Measurements from ENCODE around the gene IRGQ. TPM values are rescaled to one million over a fixed set of nuclear protein-coding genes. Genes with fewer than 3 reads are reported as not detected.
"Not testable (repeated sequence)": the region's sequence is repeated elsewhere in the genome, so short reads cannot be mapped to it uniquely, and the experiment has no call there.

The IRGQ gene
- total RNA-seq, 1 experiment from 2014 or later: 26.6 TPM

DNA sequence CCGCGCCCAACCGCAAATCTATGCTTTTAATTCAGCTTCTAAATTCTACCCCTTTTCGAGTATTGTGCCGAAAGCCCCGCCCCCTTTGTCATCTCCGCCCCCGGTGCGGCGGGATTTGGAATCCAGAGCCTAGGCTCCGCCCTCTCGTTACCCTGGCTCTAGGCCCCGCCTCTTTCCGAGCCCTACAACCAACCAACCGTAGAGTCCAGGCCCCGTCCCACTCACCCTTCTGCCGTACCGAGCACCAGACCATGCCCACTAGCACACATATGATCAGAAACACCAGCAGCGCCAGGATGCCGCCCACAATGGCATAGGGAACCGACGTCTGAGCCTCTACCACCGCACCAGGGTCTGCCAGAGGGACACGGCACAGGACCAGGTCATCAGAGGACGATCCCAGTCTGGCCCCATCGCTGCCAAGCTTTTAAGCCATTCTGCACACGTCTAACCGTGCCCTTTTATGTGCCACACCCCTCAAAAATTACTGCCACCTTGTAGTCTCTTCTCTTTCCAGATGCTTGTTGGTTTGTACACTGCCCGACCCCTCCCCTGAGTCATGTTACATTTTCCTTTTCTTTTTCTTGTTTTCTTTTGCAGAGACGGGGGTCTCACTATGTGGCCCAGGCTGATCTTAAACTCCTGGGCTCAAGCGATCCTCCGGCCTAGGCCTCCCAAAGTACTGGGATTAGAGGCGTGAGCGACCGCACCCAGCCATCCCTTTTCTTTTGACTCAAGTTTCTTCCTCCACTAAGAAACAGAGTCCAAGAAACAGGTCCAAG is 28.1 kb upstream of the IRGQ start:
- no peak for DNase-seq (ENCODE audit: low read depth)

DNA sequence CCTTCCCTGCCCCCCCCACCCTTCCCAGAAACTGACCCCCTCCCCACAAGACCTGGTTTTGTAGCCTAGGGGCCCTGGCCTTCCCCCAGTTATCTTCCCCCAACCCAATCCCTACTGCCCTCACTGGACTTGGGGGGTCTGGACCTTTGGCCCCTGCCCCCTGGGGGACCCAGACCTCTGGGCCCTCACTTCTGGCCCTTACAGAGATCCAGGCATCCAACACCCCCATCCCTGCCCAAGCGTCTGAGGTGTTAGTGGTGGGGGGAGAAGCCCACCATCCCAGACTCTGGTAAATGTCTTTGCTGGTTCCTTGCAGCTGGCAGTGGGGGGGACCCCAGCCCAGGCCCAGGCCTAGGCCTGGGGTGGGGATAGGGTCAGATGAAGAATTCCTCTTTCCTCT is 27.0 kb upstream of the IRGQ start:
- no peak for DNase-seq (ENCODE audit: low read depth)

GRCh38 chr19:43622070-43622469 is 26.1 kb upstream of the IRGQ start:
- DNase-seq (ENCODE audit: low read depth): no peak

DNA sequence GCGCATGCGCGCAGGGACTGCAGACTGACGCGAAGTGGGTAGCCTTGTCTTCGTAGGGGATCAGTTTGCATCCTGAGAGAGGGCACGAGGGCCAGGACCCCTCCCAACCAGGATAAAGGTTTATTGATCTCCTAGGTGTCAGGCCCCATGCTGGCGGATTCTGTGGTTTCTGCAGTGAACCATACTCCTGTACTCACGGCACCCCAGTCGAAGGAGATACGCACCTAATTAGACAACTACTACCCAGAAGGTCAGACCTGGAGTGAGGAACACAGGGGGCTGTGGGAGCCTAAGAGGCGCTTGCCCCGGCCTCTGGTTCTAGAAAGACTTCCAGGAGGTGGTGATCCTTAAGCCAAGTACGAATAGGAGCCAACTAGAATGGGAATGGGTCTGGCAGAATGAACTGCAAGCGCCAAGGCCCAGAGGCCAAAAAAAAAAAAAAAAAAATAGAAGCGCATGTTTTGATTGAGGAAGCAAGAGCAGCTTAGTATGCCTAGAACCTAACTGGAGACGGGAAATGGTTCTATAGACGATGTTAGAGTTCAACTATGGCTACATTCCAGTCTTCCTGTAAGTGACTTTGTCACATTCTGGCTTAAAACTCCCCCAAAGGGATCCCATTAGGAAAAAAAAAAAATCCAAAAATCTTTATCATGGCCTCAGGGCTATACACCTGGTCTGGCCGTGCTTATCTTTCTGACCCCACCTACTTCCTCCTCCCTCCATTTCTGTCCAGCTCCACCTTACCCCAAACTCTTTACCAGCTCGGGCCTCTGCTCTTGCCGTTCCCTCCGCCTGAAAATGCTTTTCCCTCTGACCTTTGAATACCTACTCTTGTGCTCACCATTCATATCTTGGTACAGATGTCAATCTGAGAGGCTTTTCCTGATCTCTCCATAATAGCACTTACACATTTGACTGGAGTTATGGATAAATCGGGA is 24.4 kb upstream of the IRGQ start:
- DNase-seq (ENCODE audit: low read depth): no peak

GRCh38 chr19:43619262-43620060 is 23.5 kb upstream of the IRGQ start, which contains the start of gene ZNF428:
ZNF428 (minus strand) TSS chr19:43619629; CDS start chr19:43614304, 5,325 bp downstream.
- peak; percentile 85 for DNase-seq (ENCODE audit: low read depth)

GRCh38 chr19:43618921-43619261 is 23.0 kb upstream of the IRGQ start:
- no peak for DNase-seq (ENCODE audit: low read depth)

- DNase-seq (ENCODE audit: low read depth): no peak
These were observed 21.0 kb upstream of the IRGQ start for GRCh38 chr19:43616954-43617353.

DNA sequence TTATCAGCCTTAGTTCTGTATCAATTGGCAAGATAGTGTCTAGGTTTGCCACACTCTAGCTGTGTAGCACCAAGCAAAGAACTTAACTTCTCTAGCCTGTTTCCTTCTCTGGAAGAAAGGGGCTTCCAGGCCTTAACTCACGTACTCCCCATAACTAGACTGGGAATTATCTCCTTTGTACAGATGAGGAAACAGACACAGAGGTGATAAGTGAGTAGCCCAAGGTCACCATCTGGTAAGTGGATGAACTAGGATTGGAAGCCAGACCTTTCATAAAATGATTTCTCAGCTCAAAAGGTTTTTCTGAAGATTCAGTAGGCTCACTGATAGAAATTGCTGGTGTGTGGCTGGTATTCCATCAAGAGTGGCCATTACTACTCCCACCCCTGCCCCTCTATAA is 20.4 kb upstream of the IRGQ start:
- no peak for DNase-seq (ENCODE audit: low read depth)

- DNase-seq (ENCODE audit: low read depth): no peak
These were observed 16.4 kb upstream of the IRGQ start for GRCh38 chr19:43612374-43612773.

GRCh38 chr19:43611788-43612187 is 15.9 kb upstream of the IRGQ start, which contains the start of gene SRRM5:
SRRM5 (plus strand) TSS chr19:43612088; CDS start chr19:43612122, 34 bp downstream.
- no peak for DNase-seq (ENCODE audit: low read depth)

DNA sequence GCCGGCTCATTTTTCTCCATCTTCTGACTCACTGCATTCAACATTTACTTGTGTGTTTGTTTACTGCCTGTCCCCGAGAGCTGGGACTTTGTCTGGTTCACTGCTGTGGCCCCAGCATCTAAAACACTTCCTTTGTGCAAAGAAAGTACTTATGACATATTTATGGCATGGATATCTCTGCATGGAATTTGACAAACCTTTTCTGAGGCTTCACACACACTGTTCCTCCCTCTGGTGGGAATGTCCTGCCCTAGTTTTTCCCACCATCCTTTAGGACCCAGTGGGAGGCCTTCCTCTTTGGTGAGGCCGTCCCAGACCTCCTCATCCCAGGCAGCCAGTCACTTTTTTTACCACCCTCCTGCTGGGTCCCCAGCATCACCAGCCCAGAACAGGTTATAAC is 14.6 kb upstream of the IRGQ start:
- DNase-seq (ENCODE audit: low read depth): peak; percentile 59

GRCh38 chr19:43609872-43610271 is 13.9 kb upstream of the IRGQ start:
- DNase-seq (ENCODE audit: low read depth): no peak

GRCh38 chr19:43607238-43608205 is 11.6 kb upstream of the IRGQ start:
- DNase-seq (ENCODE audit: low read depth): no peak

DNA sequence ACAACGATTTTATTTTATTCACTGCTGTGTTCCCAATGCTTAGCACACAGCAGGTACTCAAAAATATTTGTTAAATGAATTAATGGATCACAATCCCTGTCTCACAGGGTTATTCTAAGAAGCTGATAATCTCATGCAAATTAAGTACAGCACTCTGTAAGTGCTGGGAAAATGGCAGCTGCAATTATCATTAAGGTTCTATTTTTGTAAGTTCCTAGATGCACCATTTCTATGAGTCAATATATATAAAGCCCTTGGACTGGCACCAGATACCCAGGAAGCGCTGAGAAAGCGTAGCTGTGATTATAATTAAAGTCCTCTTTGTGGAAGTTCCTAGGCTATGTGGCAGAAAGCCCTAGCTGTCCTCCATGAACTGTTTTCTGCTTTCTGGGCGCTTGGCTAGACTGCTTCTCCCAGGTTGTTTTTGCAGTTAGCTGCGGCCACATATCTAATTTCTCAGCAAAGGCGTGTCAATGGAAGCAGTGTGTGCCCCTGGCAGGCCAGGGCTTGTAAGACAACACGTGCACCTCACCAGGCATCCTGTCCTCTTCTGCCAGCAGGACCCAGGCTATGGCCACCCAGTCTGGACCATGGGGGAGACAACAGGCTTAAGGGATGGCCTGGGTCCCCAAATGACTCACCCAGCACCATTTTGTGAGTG is 10.8 kb upstream of the IRGQ start:
- DNase-seq (ENCODE audit: low read depth): no peak

- no peak for DNase-seq (ENCODE audit: low read depth)
These were observed 10.1 kb upstream of the IRGQ start for GRCh38 chr19:43605875-43606568.

GRCh38 chr19:43600326-43600725 is 4.4 kb upstream of the IRGQ start:
- not testable (repeated sequence) for DNase-seq (ENCODE audit: low read depth)

GRCh38 chr19:43599635-43600295 is 3.8 kb upstream of the IRGQ start:
- DNase-seq (ENCODE audit: low read depth): no peak

GRCh38 chr19:43598445-43599240 is 2.7 kb upstream of the IRGQ start:
- DNase-seq (ENCODE audit: low read depth): no peak

All from M059J (cell line).